Activated naive CD4-positive, alpha-beta T cell treated with anti-CD3 and anti-CD28 coated beads for 36 hours (primary cell): Measurements from ENCODE around the gene TMEM171. TPM values are rescaled to one million over a fixed set of nuclear protein-coding genes. Genes with fewer than 3 reads are reported as not detected.

ENCODE experiments used
- CTCF ChIA-PET: fragments of 350-600 bp; sonication (Branson Sonifier 250); formaldehyde crosslinking; loops from one replicate; lab custom pipeline; 2021; ENCODE audit warnings: antibody characterized with exemption; lab: Charles Lee
- DNase-seq: peaks from one replicate; pipeline ENCODE4 v3.0.0-alpha.2; 2020
- H3K27ac Mint-ChIP-seq: one replicate; pipeline ENCODE4 v1.8.0; 2021; ENCODE audit warnings: mild to moderate bottlenecking, mixed read lengths
- H3K27me3 Mint-ChIP-seq: one replicate; pipeline ENCODE4 v1.8.0; 2021; ENCODE audit warnings: low read depth, mixed read lengths
- H3K36me3 Mint-ChIP-seq: one replicate; pipeline ENCODE4 v1.8.0; 2021; ENCODE audit warnings: low read depth, mixed read lengths
- H3K4me1 Mint-ChIP-seq: one replicate; pipeline ENCODE4 v1.8.0; 2021; ENCODE audit warnings: low read depth, mixed read lengths
- H3K4me3 Mint-ChIP-seq: one replicate; pipeline ENCODE4 v1.8.0; 2021; ENCODE audit warnings: mild to moderate bottlenecking, moderate library complexity, mixed read lengths
- H3K9me3 Mint-ChIP-seq: one replicate; pipeline ENCODE4 v1.8.0; 2021; ENCODE audit warnings: mixed read lengths
- intact Hi-C: fragments of 100-400 bp; cut with micrococcal nuclease; formaldehyde crosslinking; loops from one replicate; pipeline ENCODE4 v1.15.1; 2023
- total RNA-seq, 2 experiments: library from RNA; stranded (reverse); gene quantifications; one replicate each; pipeline ENCODE4 v1.2.3, GENCODE V29; 2021

The TMEM171 gene
- total RNA-seq, 2 experiments from 2014 or later: not detected

DNA sequence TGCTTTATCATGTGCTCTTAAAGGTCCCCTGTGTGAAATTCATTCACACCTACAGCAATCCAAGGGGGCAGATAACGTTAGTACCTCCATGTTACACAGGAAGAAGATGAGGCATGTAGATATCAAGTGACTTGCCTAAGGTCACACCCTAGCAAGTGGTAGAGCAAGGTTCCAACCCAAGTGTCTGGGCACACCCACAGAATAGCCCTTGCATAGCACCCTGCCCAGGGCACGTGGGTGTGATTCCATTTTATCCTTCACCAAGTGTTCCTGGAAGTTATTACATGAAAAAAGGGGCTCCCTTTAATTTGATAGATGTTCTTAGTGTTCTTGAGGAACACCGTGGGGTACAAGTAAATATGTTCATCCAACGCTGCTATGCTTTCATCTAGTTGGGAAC lies 4.9 kb downstream of the TMEM171 start:
- Mint-ChIP-seq H3K9me3 (no peaks in the 10 kb centered on the region), H3K4me3 (no peak overlapping the region), H3K4me1 (peaks cover 15% of the 10 kb centered on the region), H3K27me3 (peaks cover 60% of the 10 kb centered on the region), H3K36me3 (no peaks in the 10 kb centered on the region), H3K27ac (no peak overlapping the region)
- intact Hi-C loops: no loop called here
- DNase-seq: no peak
- CTCF ChIA-PET: no interaction called here

DNA sequence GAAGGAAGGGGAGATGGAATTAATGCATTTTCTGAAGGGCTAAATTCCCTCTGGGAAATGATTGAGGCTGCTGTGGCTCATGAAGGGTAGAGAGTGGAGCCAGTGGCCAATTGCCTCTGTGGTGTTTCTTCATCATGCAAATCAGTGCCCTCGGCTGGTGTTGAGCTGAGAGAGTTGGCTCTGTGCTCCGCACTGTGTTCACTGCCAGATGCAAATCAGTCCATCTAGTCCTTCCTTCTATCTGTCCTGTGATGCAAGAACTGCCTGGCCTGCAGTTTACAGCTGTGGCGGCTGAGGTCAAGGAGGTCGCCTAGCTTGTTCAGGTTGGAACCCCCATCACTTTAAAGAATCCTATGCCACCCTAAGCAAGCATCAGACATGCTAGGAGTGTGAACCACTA lies 6.0 kb downstream of the TMEM171 start:
- Mint-ChIP-seq H3K4me1 (peaks cover 11% of the 10 kb centered on the region), H3K27me3 (peaks cover 62% of the 10 kb centered on the region), H3K27ac (no peak overlapping the region), H3K4me3 (no peak overlapping the region), H3K36me3 (no peaks in the 10 kb centered on the region), H3K9me3 (no peaks in the 10 kb centered on the region)
- CTCF ChIA-PET: no interaction called here
- intact Hi-C loops: no loop called here
- no peak for DNase-seq

DNA sequence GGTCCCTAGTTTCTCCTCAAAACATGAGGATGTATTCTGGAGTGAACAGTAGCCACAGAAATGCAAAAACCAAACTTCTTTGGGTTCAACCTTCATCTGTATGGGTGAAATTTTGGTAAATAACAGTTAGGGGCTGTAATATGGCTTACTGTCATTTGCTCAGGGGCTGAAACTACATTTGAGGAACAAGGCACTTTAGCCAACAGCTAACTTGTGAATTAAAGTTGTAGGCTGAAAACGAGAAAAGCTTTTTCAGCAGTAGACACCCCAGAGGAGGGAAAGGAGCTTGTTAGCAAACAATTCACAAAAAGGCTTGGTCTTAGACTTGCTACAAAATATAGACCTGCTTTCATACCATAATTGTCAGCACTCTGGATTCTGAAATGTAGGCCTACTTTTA lies 6.6 kb downstream of the TMEM171 start:
- Mint-ChIP-seq H3K4me1 (peaks cover 11% of the 10 kb centered on the region), H3K27me3 (peaks cover 58% of the 10 kb centered on the region), H3K4me3 (no peak overlapping the region), H3K36me3 (no peaks in the 10 kb centered on the region), H3K9me3 (no peaks in the 10 kb centered on the region), H3K27ac (no peak overlapping the region)
- CTCF ChIA-PET: no interaction called here
- intact Hi-C loops: no loop called here
- DNase-seq: no peak

DNA sequence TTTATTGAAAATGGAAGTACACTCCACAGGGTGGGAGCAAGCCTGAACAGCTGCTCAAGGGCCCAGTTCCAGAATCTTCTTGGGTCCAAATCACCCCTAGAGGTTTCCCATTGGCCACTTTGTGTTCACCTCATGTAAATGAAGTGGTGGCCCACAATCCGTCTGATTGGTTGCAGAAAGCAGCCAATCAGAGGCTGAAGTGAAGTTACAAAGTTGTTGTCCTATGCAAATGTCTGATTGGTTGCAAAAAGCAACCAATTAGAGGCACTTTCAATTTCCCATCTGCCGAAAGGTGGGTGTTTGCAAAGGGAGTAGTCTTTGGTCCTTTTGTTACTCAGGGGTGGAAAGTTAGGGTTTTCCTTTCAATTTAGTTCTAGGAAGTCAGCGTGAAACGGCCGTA lies 8.8 kb downstream of the TMEM171 start:
- Mint-ChIP-seq H3K4me1 (no peaks in the 10 kb centered on the region), H3K27ac (no peak overlapping the region), H3K9me3 (no peaks in the 10 kb centered on the region), H3K36me3 (no peaks in the 10 kb centered on the region), H3K4me3 (no peak overlapping the region), H3K27me3 (peaks cover 63% of the 10 kb centered on the region)
- DNase-seq: no peak
- intact Hi-C loops: no loop called here
- CTCF ChIA-PET: no interaction called here

DNA sequence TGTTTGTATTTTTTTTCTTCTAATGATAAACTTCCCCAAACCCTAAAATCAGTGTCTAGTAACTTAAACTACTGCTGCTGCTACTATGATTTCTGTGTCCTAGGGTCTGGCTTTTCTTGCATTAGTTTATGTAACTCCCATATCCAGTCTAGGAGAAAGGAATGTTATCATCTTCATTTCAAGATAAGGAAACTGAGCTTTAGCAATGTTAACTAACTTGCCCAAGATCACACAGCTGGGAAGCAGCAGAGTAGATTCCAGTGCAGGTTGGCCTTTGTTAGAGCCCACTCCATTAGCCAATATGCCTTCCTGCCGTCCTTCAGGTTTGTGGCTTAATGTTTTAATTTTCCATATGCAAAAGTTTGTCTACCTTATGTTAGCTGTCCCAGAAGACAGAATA lies 10.4 kb downstream of the TMEM171 start:
- H3K9me3 Mint-ChIP-seq: no peaks in the 10 kb centered on the region

DNA sequence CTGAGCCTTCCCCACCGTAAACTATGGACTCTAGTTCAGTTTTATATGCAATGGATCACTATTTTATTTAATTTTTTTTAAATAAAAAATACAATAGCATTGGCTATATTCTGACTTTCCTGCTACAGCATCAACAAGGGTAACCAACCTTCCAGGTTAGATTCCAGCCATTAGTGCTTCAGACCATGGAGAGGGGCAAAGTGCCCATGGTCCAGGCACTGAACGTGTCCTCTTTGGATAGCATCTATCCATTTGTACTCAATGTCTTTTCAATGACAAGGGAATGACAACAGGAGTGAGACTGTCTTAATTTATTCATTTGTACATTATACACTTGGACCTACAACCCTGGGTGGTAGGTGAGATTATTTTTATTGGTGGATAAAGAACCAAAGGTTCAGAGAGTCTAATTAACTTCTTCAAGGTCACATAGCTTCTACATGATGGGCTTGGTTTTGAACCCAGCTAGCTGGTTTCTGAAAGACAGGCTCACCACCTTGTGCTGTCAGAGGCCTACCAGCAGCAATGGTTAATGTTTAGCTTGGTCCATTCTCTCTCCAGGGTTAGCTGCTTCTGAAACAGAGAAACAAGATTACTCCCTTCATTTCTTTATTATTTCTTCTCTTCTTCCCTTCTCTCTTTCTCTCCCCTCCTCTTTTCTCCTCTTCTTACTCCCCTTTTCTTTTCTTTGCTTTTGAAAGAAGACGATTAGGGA lies 11.5 kb downstream of the TMEM171 start:
- CTCF ChIA-PET: no interaction called here
- intact Hi-C loops: no loop called here
- no peak for DNase-seq

More for the DNA sequence above, 10.4 kb downstream of the TMEM171 start:
- no peak for DNase-seq
- no peak overlapping the region for H3K4me3 Mint-ChIP-seq
- peaks cover 70% of the 10 kb centered on the region for H3K27me3 Mint-ChIP-seq
- intact Hi-C loops: no loop called here
- no peaks in the 10 kb centered on the region for H3K36me3 Mint-ChIP-seq
- CTCF ChIA-PET: interaction anchor here (0.6 kb wide), 1 partner anchor 151 kb away, joined by 4 read pairs; no protein-coding TSS in a partner anchor
- H3K4me1 Mint-ChIP-seq: no peaks in the 10 kb centered on the region
- no peak overlapping the region for H3K27ac Mint-ChIP-seq

DNA sequence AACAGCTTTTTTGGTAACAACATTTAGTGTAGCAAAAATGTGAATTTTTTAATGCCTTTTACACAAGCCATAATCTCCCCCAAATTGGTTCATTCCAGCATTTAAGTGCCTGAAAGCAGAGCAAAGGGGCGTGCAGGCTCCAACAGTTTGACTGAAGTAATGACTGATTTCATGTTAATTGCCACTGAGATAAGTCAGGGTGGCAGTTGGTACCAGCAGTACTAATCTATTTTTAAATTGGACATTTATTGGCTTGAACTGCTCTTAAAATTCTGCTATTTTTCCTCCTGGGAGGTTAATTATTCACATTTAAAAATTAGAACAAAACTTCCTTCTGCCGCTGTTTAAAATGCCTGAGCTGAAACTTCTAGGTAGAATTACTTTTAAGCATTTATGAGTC lies 12.4 kb downstream of the TMEM171 start:
- Mint-ChIP-seq H3K27me3 (peaks cover 76% of the 10 kb centered on the region), H3K4me1 (no peaks in the 10 kb centered on the region), H3K27ac (no peak overlapping the region), H3K4me3 (no peak overlapping the region), H3K9me3 (no peaks in the 10 kb centered on the region), H3K36me3 (no peaks in the 10 kb centered on the region)
- CTCF ChIA-PET: no interaction called here
- intact Hi-C loops: no loop called here
- no peak for DNase-seq

More for the DNA sequence above, 11.5 kb downstream of the TMEM171 start:
- no peak overlapping the region for H3K4me3 Mint-ChIP-seq
- no peaks in the 10 kb centered on the region for H3K9me3 Mint-ChIP-seq
- no peaks in the 10 kb centered on the region for H3K36me3 Mint-ChIP-seq
- H3K27me3 Mint-ChIP-seq: peaks cover 69% of the 10 kb centered on the region
- no peaks in the 10 kb centered on the region for H3K4me1 Mint-ChIP-seq
- H3K27ac Mint-ChIP-seq: no peak overlapping the region

DNA sequence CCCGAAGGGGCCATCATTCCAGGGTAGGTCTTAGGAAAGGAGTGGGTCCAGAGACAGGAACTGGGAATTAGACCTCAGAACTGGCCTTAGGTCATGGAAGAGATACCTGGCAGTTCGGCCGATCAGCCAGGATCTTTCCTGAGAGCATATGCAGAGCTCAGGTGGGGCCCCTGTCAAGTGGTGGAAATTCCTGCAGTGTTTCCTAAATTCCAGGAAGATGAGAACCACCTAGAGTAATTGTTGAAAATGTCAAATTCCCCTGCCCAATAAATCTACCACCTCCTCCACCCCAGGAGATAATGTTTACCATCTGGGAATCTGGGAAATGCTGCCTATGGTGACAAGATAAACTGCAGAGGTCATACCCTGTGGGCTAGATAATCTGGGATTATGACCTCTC lies 14.6 kb downstream of the TMEM171 start:
- intact Hi-C loops: no loop called here
- Mint-ChIP-seq H3K4me1 (no peaks in the 10 kb centered on the region), H3K36me3 (no peaks in the 10 kb centered on the region)

DNA sequence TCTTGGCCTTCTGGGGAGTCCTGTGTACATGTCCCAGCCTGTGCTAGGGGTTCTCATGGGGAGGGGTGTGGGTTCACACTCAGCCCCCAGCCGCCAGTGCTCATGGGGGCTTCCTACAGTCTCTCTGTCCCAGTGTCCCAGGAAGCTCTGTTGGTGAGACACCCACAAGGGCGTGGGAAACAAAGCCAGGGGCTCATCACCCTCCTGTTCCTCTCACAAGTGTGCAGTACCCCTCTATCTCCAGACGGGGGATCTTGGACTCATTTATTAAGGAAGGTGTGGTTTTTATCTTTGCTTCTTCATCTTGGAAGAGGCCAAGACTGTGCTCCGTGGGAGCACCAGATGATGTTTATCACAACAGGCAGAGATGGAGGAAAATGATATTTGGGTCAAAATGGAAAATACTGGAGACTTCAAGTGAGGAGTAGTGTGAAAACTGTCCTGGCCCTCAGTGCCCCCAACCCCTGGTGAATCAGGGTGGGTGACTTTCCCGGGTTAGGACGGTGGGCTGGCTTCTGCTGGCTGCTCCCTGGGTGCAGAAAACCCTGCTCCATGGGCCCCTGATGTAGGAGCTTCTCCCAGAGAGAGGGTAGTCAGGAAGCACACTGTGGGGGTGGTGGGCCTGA lies 15.2 kb downstream of the TMEM171 start:
- H3K27ac Mint-ChIP-seq: no peak overlapping the region
- H3K4me1 Mint-ChIP-seq: no peaks in the 10 kb centered on the region
- H3K36me3 Mint-ChIP-seq: no peaks in the 10 kb centered on the region
- CTCF ChIA-PET: interaction anchor here (0.8 to 0.9 kb wide), 2 partner anchors 26 to 80 kb away, joined by 3 read pairs; no protein-coding TSS in a partner anchor
- no peak overlapping the region for H3K4me3 Mint-ChIP-seq
- H3K9me3 Mint-ChIP-seq: no peaks in the 10 kb centered on the region
- peaks cover 68% of the 10 kb centered on the region for H3K27me3 Mint-ChIP-seq
- DNase-seq: peak; percentile 18
- intact Hi-C loops: no loop called here

More for the DNA sequence above, 14.6 kb downstream of the TMEM171 start:
- DNase-seq: no peak
- Mint-ChIP-seq H3K9me3 (no peaks in the 10 kb centered on the region), H3K27ac (no peak overlapping the region), H3K4me3 (no peak overlapping the region), H3K27me3 (peaks cover 72% of the 10 kb centered on the region)
- CTCF ChIA-PET: interaction anchor here (0.9 kb wide), 1 partner anchor 81 kb away, joined by 3 read pairs; no protein-coding TSS in a partner anchor

DNA sequence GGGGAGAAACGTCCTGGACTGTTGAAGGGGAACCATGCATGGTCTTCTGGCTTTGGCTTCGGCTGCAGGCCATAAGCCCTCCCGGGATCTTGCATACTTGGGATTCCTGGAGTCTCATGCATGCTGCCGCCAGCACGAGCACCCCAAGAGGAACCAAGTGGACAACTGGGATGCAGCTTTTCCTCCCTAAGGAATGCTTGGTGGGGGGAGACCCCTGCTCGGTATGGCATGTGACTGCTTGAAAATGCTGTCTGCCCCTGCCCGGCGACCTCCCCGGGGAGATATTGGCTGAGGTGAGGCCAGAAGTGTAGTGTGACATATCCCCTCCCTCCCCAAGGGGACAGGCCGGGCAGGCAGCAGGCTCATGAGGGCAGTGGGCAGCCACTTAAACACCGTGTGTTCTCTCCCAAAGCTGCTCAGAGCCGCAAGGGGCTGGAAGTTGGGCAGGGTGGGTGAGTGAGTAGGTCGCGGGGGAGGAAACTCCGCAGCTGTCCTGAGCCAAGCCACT lies 15.7 kb downstream of the TMEM171 start:
- intact Hi-C loops: no loop called here
- CTCF ChIA-PET: interaction anchor here (0.8 kb wide), 1 partner anchor 25 kb away, joined by 3 read pairs; no protein-coding TSS in a partner anchor
- no peak for DNase-seq
- H3K4me1 Mint-ChIP-seq: no peaks in the 10 kb centered on the region
- H3K27me3 Mint-ChIP-seq: peaks cover 68% of the 10 kb centered on the region
- no peak overlapping the region for H3K4me3 Mint-ChIP-seq
- no peaks in the 10 kb centered on the region for H3K36me3 Mint-ChIP-seq
- no peak overlapping the region for H3K27ac Mint-ChIP-seq
- no peaks in the 10 kb centered on the region for H3K9me3 Mint-ChIP-seq

DNA sequence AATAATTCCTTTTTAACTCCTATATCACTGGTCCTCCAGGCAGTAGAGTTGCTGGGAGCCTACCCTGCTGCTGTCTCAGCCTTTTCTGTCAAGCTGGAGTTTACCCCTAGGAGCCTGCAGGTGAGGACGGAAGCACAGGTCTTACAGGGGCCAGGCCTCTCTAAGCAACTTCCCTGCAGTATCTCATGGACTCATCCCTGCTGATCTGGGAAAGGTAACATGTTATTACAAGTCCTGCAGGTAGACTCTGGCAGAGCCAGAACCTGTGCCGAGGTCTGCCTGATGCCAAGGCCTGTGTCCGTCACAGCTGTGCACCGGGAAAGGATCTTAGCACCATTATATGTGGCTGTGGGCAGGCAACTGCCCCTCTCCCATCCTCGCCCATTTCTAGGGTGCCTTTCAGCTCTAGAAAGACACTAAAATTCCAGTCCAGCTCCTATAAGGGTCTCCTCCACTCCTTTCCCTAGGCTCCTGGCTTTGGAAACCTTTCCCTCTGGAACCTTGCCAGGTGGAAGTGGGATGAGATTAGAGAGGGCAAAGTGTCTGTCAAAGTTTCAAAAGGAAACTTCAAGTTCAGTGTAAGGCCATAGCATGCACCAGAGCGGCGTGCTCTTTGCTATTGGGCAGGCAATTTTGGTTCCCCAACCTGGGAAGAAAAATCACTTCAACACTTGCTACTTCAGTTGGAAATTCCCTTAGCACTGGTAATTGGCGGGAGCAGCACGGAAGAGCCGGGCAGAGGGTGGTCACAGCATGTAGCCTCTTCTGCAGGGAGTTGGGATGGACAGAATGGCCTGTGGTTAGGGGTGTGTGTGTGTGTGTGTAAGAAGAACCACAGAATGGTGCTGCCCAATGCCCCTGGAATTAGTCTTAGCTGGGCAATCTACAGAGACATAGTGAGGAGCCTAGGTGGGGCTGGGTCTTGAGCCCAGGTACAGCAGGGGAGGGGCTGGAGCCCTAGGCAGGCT lies 17.5 kb downstream of the TMEM171 start:
- no peaks in the 10 kb centered on the region for H3K4me1 Mint-ChIP-seq

DNA sequence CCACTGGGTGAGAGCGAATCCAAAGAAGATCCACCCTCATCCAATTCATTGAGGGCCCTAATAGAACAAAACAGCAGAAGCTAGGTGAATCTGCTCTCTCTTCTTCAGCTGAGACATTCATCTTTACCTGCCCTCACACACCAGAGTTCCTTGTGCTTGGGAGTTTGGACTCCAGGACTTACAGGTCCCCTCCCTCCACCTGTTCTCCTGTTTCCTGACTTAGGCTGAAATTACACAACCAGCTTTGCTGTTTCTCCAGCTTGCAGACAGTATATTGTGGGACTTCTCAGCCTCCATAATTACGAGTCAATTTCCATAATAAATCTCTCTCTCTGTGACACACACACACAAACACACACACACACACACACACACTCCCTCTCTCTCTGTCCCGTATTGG lies 19.1 kb downstream of the TMEM171 start:
- no peaks in the 10 kb centered on the region for H3K4me1 Mint-ChIP-seq
- no peak overlapping the region for H3K27ac Mint-ChIP-seq
- intact Hi-C loops: no loop called here
- H3K4me3 Mint-ChIP-seq: no peak overlapping the region
- no peaks in the 10 kb centered on the region for H3K9me3 Mint-ChIP-seq
- CTCF ChIA-PET: interaction anchor here (0.7 kb wide), 1 partner anchor 70 kb away, joined by 3 read pairs; no protein-coding TSS in a partner anchor
- DNase-seq: no peak
- no peaks in the 10 kb centered on the region for H3K36me3 Mint-ChIP-seq
- peaks cover 77% of the 10 kb centered on the region for H3K27me3 Mint-ChIP-seq

More for the DNA sequence above, 17.5 kb downstream of the TMEM171 start:
- CTCF ChIA-PET: interaction anchor here (0.9 kb wide), 1 partner anchor 64 kb away, joined by 4 read pairs; no protein-coding TSS in a partner anchor
- DNase-seq: no peak
- no peak overlapping the region for H3K4me3 Mint-ChIP-seq
- peaks cover 76% of the 10 kb centered on the region for H3K27me3 Mint-ChIP-seq
- H3K27ac Mint-ChIP-seq: no peak overlapping the region
- H3K36me3 Mint-ChIP-seq: no peaks in the 10 kb centered on the region
- no peaks in the 10 kb centered on the region for H3K9me3 Mint-ChIP-seq
- intact Hi-C loops: no loop called here
